ENCODE data around the gene RIC8B. TPM values are rescaled to one million over a fixed set of nuclear protein-coding genes. Genes with fewer than 3 reads are reported as not detected.

Gene RIC8B
- total RNA-seq, 4 donors from 2014 or later, result 4.8 to 11.2 (median 8.8) TPM

GRCh38 chr12:106867651-106868050 lies 93.2 kb downstream of the RIC8B start:
- Histone ChIP-seq H3K36me3 (peaks cover 4% of the 10 kb centered on the region), H3K4me1 (peaks cover 2% of the 10 kb centered on the region), H3K27me3 (no peaks in the 10 kb centered on the region), H3K27ac (no peak overlapping the region), H3K4me3 (no peak overlapping the region), H3K9me3 (no peaks in the 10 kb centered on the region)
- TF ChIP-seq POLR2A (IDR thresholded peaks at IDR 0.05), result no peak
- no peak for TF ChIP-seq CTCF (IDR thresholded peaks at IDR 0.05)
- TF ChIP-seq POLR2AphosphoS5 (IDR thresholded peaks at IDR 0.05), result no peak
- no peak for TF ChIP-seq EP300 (IDR thresholded peaks at IDR 0.05)
- DNase-seq (ENCODE audit: low spot score in 2 of 2), result no peak
- 86% methylated on average over 3 of the region's 3 CpGs for WGBS

DNA sequence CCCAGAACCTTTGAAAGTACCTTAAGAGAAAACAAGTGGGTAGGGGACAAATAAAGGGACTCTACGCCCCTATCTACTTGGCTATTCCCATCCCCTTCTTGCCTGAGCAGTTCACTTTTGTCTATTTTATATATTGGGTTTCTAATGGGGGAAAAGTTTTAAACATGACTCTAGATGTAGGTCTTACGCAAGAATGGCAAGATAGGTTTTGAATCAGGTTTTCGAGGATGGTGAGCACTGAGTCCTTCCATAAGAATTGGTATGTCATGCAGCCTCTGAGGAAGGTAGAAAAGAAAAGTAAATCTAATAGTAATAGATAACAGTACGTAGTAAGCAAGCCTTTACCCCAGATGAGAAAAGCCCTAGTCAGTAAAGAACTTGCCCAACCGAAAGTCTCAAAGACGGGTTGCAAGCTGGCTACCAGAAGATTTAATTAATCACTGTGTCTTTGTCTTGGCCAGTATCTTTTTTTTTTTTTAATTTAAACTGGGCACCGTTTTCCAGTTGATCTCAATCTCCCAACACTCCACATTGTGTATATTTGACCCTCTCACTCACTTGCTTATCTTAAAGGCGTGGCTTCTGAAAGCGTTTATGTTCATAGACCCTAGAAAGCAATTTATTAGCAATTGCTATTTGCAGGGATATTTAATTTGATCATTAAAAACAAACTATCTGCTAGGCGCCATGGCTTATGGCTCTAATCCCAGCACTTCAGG lies 94.7 kb downstream of the RIC8B start:
- Histone ChIP-seq H3K36me3 (peaks cover 4% of the 10 kb centered on the region), H3K4me3 (no peak overlapping the region), H3K27me3 (no peaks in the 10 kb centered on the region), H3K9me3 (no peaks in the 10 kb centered on the region), H3K4me1 (peaks cover 2% of the 10 kb centered on the region), H3K27ac (no peak overlapping the region)
- TF ChIP-seq EP300 (IDR thresholded peaks at IDR 0.05) (no peak), POLR2A (IDR thresholded peaks at IDR 0.05) (no peak), POLR2AphosphoS5 (IDR thresholded peaks at IDR 0.05) (no peak), CTCF (IDR thresholded peaks at IDR 0.05) (no peak)
- DNase-seq (ENCODE audit: low spot score in 2 of 2), result no peak
- 96% methylated on average over 10 of the region's 10 CpGs for WGBS

GRCh38 chr12:106870116-106870515 lies 95.6 kb downstream of the RIC8B start:
- Histone ChIP-seq H3K36me3 (peaks cover 4% of the 10 kb centered on the region), H3K27ac (no peak overlapping the region), H3K4me1 (peaks cover 2% of the 10 kb centered on the region), H3K27me3 (no peaks in the 10 kb centered on the region), H3K9me3 (no peaks in the 10 kb centered on the region), H3K4me3 (no peak overlapping the region)
- no peak for DNase-seq (ENCODE audit: low spot score in 2 of 2)
- TF ChIP-seq CTCF (IDR thresholded peaks at IDR 0.05) (no peak), POLR2A (IDR thresholded peaks at IDR 0.05) (no peak), POLR2AphosphoS5 (IDR thresholded peaks at IDR 0.05) (no peak), EP300 (IDR thresholded peaks at IDR 0.05) (no peak)

DNA sequence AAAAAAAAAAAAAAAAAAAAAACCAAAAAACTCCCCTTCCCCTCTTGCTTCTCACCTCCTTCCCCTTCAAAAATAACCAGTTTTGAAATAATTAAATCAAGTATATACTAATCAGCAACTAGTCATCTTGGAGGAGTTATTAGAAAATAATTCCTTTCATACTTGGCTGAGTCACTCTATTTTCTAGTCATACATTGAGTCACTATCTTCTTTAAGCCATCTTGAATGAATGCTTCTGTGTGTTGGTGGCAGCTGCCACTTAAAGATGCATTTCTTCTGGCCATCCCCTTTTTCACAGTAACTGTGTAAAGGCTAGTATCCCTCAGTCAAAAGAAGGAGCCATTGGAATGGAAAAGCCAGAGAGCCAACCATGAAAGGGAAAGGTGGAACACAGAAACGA lies 97.0 kb downstream of the RIC8B start:
- peaks cover 4% of the 10 kb centered on the region for H3K36me3 ChIP-seq
- 90% methylated on average over 1 of the region's 1 CpG for WGBS
- no peak for DNase-seq (ENCODE audit: low spot score in 2 of 2)
- H3K9me3 ChIP-seq, result no peaks in the 10 kb centered on the region
- peaks cover 2% of the 10 kb centered on the region for H3K4me1 ChIP-seq
- no peak overlapping the region for H3K27ac ChIP-seq
- no peak overlapping the region for H3K4me3 ChIP-seq
- H3K27me3 ChIP-seq, result no peaks in the 10 kb centered on the region
- TF ChIP-seq POLR2A (IDR thresholded peaks at IDR 0.05) (no peak), CTCF (IDR thresholded peaks at IDR 0.05) (no peak), EP300 (IDR thresholded peaks at IDR 0.05) (no peak), POLR2AphosphoS5 (IDR thresholded peaks at IDR 0.05) (no peak)

- no peaks in the 10 kb centered on the region for H3K27me3 ChIP-seq
- no peak for TF ChIP-seq CTCF (IDR thresholded peaks at IDR 0.05)
- TF ChIP-seq POLR2AphosphoS5 (IDR thresholded peaks at IDR 0.05), result no peak
- TF ChIP-seq EP300 (IDR thresholded peaks at IDR 0.05), result no peak
- no peak for TF ChIP-seq POLR2A (IDR thresholded peaks at IDR 0.05)
These were observed 99.5 kb downstream of the RIC8B start for GRCh38 chr12:106873983-106874382.

More at GRCh38 chr12:106873983-106874382, 99.5 kb downstream of the RIC8B start:
- 81% methylated on average over 5 of the region's 5 CpGs for WGBS
- H3K4me1 ChIP-seq, result no peaks in the 10 kb centered on the region
- H3K27ac ChIP-seq, result no peak overlapping the region
- no peaks in the 10 kb centered on the region for H3K9me3 ChIP-seq
- H3K4me3 ChIP-seq, result no peak overlapping the region
- DNase-seq (ENCODE audit: low spot score in 2 of 2), result no peak
- peaks cover 4% of the 10 kb centered on the region for H3K36me3 ChIP-seq

All from suprapubic skin (tissue), 4 donors.